ENCODE results near the gene ATP1A4. TPM values are rescaled to one million over a fixed set of nuclear protein-coding genes. Genes with fewer than 3 reads are reported as not detected.

ATP1A4 gene
- total and polyA plus RNA-seq, 9 of the 15 experiments (the other 6 are each of a cell fraction or from before 2014, with no cell fraction given), result 0.07 TPM; not detected in 8

DNA sequence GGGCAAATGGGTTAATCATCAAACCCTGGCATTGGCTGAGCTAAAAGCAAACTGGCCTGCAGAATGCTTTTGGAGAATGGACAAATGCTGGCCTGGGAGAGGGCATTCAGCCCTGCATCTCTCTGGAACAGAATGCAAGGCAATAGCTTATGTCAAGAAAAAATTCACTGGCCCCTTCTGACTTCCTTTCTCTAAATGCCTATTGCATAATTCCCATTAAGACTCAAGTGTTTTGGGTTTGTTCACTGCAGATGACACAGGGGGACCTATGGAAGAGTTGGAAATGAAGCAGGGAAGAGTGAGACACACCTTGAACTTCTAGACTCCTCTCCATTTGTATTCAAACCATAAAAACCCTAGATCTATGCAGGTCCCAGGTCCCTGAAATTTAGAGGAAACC, 69.7 kb downstream of the ATP1A4 start:
- H4K20me1 ChIP-seq (replicated peaks; ENCODE audit: control insufficient read depth, insufficient read depth, low read length), result no peaks in the 10 kb centered on the region
- no peak overlapping the region for H3K4me2 ChIP-seq (ENCODE audit: insufficient read depth, low read length)
- H2AFZ ChIP-seq (ENCODE audit: low read depth, low read length), result no peak overlapping the region
- H3K27me3 ChIP-seq (ENCODE audit: control insufficient read depth in 2 of 2, insufficient read depth in 2 of 2, low read length in 2 of 2), result no peaks in the 10 kb centered on the region
- TF ChIP-seq CEBPB (tag; IDR thresholded peaks at IDR 0.05), result no peak
- no peak for TF ChIP-seq CEBPG (CRISPR knock-in tag; IDR thresholded peaks at IDR 0.05)
- peak; percentile 17 to 30; a peak in 1 of 4 replicates for TF ChIP-seq CEBPG (tag; conservative IDR thresholded peaks at IDR 0.05 in 1 of 2, IDR thresholded peaks at IDR 0.05 in 1 of 2)
- intact Hi-C loops (cut with micrococcal nuclease), result no loop called here
- no peaks in the 10 kb centered on the region for H3K79me2 ChIP-seq (ENCODE audit: control insufficient read depth, insufficient read depth, low read length)
- in situ Hi-C loops (cut with MboI), result no loop called here
- H3K4me3 ChIP-seq, result no peak overlapping the region
- no peak overlapping the region for H3K27ac ChIP-seq (ENCODE audit: extremely low read depth, low read depth, low read length)
- BruUV-seq (replicated peaks), result no TSS peak
- ChIA-PET POLR2A (interaction anchor here (0.6 to 4.0 kb wide), 5 partner anchors 10 to 28 kb away, joined by 3 to 41 read pairs (median 5); no protein-coding TSS in a partner anchor), CTCF (ENCODE audit: low intra/inter-chr PET ratio) (no interaction called here)
- DNase-seq (ENCODE audit: extremely low read depth in 1 of 4, low spot score in 3 of 4), result no peak
- ATAC-seq, result no peak
- peaks cover 98% of the 10 kb centered on the region for H3K36me3 ChIP-seq (ENCODE audit: control insufficient read depth, insufficient read depth, low read length)
- no peaks in the 10 kb centered on the region for H3K9me1 ChIP-seq (ENCODE audit: control insufficient read depth, insufficient read depth, low read length)
- H3K9me3 ChIP-seq (replicated peaks; ENCODE audit: control insufficient read depth, insufficient read depth, low read depth, low read length), result no peaks in the 10 kb centered on the region
- H3K9ac ChIP-seq (ENCODE audit: insufficient read depth in 1 of 2, low read depth in 2 of 2, low read length in 2 of 2), result no peak overlapping the region
- no peaks in the 10 kb centered on the region for H3K4me1 ChIP-seq (replicated peaks in 1 of 2; ENCODE audit: control insufficient read depth in 2 of 2, insufficient read depth in 2 of 2, low read length in 2 of 2)
- no peak for FAIRE-seq

DNA sequence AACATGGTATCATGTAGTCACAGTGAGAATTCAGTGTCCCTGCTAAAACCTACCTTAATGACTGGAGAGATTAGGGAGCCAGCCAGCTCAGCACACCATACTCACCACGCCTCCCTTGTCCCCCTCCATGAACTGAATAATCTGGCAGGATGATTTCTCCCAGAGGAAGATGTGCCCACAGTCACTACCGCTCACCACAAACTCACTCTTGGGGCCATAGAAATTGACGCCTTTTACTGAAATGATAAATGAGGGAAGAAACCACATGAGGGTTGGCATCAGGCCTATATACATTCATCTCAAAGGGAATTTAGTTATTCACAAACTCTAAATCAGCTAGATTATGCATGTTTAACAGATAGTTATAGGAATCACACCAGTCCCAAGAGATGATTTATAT, 71.1 kb downstream of the ATP1A4 start:
- ChIA-PET CTCF (ENCODE audit: low intra/inter-chr PET ratio) (interaction anchor here (0.5 kb wide), 2 partner anchors 178 to 742 kb away, joined by 3 read pairs; no protein-coding TSS in a partner anchor), POLR2A (interaction anchor here (0.7 to 1.2 kb wide), 3 partner anchors 10 to 40 kb away, joined by 3 to 4 read pairs (median 3); partner anchors contain the start of gene DCAF8)
- Histone ChIP-seq H3K79me2 (ENCODE audit: control insufficient read depth, insufficient read depth, low read length) (no peaks in the 10 kb centered on the region), H3K4me2 (ENCODE audit: insufficient read depth, low read length) (no peak overlapping the region), H3K9ac (ENCODE audit: insufficient read depth in 1 of 2, low read depth in 2 of 2, low read length in 2 of 2) (no peak overlapping the region), H3K36me3 (ENCODE audit: control insufficient read depth, insufficient read depth, low read length) (peaks cover 100% of the 10 kb centered on the region), H4K20me1 (replicated peaks; ENCODE audit: control insufficient read depth, insufficient read depth, low read length) (no peaks in the 10 kb centered on the region), H3K9me3 (replicated peaks; ENCODE audit: control insufficient read depth, insufficient read depth, low read depth, low read length) (no peaks in the 10 kb centered on the region), H2AFZ (ENCODE audit: low read depth, low read length) (no peak overlapping the region), H3K27ac (ENCODE audit: extremely low read depth, low read depth, low read length) (no peak overlapping the region), H3K9me1 (ENCODE audit: control insufficient read depth, insufficient read depth, low read length) (no peaks in the 10 kb centered on the region), H3K4me1 (replicated peaks in 1 of 2; ENCODE audit: control insufficient read depth in 2 of 2, insufficient read depth in 2 of 2, low read length in 2 of 2) (no peaks in the 10 kb centered on the region), H3K4me3 (no peak overlapping the region), H3K27me3 (ENCODE audit: control insufficient read depth in 2 of 2, insufficient read depth in 2 of 2, low read length in 2 of 2) (no peaks in the 10 kb centered on the region)
- WGBS (ENCODE audit: insufficient coverage, low coverage, missing lambda C conversion rate), result 73% methylated on average over 3 of the region's 3 CpGs
- intact Hi-C loops (cut with micrococcal nuclease), result no loop called here
- no peak for ATAC-seq
- TF ChIP-seq ZNF507 (tag; conservative IDR thresholded peaks at IDR 0.05) (no peak), ZNF644 (tag; IDR thresholded peaks at IDR 0.05; ENCODE audit: low read depth) (no peak), SMARCA5 (IDR thresholded peaks at IDR 0.05) (no peak), SMAD1 (IDR thresholded peaks at IDR 0.05; ENCODE audit: low read depth, low read length, partially characterized antibody) (no peak), ARID1B (IDR thresholded peaks at IDR 0.05) (no peak), FOXJ2 (tag; IDR thresholded peaks at IDR 0.05) (no peak), ZNF76 (CRISPR knock-in tag; IDR thresholded peaks at IDR 0.05; ENCODE audit: borderline replicate concordance) (no peak), ZNF436 (CRISPR knock-in tag; IDR thresholded peaks at IDR 0.05) (no peak), ILK (tag; IDR thresholded peaks at IDR 0.05; ENCODE audit: borderline replicate concordance, low read depth) (no peak), ZNF41 (CRISPR knock-in tag; conservative IDR thresholded peaks at IDR 0.05) (no peak), HOXB6 (CRISPR knock-in tag; IDR thresholded peaks at IDR 0.05; ENCODE audit: borderline replicate concordance) (no peak), SAFB2 (IDR thresholded peaks at IDR 0.05; ENCODE audit: borderline replicate concordance, low read depth, low read length, severe bottlenecking) (no peak), NFIX (CRISPR knock-in tag; IDR thresholded peaks at IDR 0.05; ENCODE audit: low read depth) (no peak)
- in situ Hi-C loops (cut with MboI), result no loop called here
- no peak for FAIRE-seq
- BruUV-seq (replicated peaks), result no TSS peak
- DNase-seq (ENCODE audit: extremely low read depth in 1 of 4, low spot score in 3 of 4), result no peak

Measured in K562 (cell line).